Measurements from ENCODE around the gene CNGB1. TPM values are rescaled to one million over a fixed set of nuclear protein-coding genes. Genes with fewer than 3 reads are reported as not detected.
"Not testable (repeated sequence)": the region's sequence is repeated elsewhere in the genome, so short reads cannot be mapped to it uniquely, and the experiment has no call there.

Gene CNGB1
- total RNA-seq, 1 experiment from 2014 or later = not detected

DNA sequence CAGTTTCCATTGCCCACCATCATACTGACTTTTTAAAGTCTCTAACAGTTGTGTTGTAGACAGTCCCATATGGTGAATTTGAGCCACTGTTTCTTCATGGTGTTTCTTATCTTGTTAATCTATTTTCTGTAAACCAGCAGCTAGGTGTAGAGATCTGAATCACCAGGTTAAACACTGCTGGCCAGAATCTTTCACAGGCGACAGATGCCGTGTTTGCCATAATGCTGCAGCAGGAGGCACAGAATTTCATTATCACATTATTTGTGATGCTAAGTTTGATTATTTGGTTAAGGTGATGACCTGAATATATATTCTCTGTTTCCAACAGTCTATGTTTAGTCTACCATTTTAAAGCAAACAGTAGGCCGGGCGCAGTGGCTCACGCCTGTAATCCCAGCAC lies 11.5 kb upstream of the CNGB1 start:
- Histone ChIP-seq H3K4me3 (ENCODE audit: low read depth, low read length, poor library complexity, severe bottlenecking) (no peak overlapping the region), H3K36me3 (ENCODE audit: insufficient read depth, low read length, poor library complexity, severe bottlenecking) (no peaks in the 10 kb centered on the region), H3K27ac (ENCODE audit: low read depth, low read length, poor library complexity, severe bottlenecking) (no peak overlapping the region), H3K27me3 (replicated peaks; ENCODE audit: insufficient read depth, low read depth, low read length, poor library complexity) (no peaks in the 10 kb centered on the region), H3K9me3 (ENCODE audit: low read depth, low read length, poor library complexity, severe bottlenecking) (no peaks in the 10 kb centered on the region), H3K4me1 (ENCODE audit: insufficient read depth, low read length, poor library complexity, severe bottlenecking) (peaks cover 3% of the 10 kb centered on the region)
- TF ChIP-seq, protein P1, sequence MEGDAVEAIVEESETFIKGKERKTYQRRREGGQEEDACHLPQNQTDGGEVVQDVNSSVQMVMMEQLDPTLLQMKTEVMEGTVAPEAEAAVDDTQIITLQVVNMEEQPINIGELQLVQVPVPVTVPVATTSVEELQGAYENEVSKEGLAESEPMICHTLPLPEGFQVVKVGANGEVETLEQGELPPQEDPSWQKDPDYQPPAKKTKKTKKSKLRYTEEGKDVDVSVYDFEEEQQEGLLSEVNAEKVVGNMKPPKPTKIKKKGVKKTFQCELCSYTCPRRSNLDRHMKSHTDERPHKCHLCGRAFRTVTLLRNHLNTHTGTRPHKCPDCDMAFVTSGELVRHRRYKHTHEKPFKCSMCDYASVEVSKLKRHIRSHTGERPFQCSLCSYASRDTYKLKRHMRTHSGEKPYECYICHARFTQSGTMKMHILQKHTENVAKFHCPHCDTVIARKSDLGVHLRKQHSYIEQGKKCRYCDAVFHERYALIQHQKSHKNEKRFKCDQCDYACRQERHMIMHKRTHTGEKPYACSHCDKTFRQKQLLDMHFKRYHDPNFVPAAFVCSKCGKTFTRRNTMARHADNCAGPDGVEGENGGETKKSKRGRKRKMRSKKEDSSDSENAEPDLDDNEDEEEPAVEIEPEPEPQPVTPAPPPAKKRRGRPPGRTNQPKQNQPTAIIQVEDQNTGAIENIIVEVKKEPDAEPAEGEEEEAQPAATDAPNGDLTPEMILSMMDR (conservative IDR thresholded peaks at IDR 0.05; ENCODE audit: low read depth, low read length) = no peak
- no peak for TF ChIP-seq EZH2 (IDR thresholded peaks at IDR 0.05; ENCODE audit: borderline replicate concordance, low read depth, low read length, poor library complexity, severe bottlenecking)
- DNase-seq (ENCODE audit: low spot score) = no peak
- CTCF ChIA-PET = no interaction called here
- POLR2A ChIA-PET (ENCODE audit: low non-redundant PET) = no interaction called here
- BruUV-seq (replicated peaks) = no TSS peak
- intact Hi-C loops (cut with micrococcal nuclease; ENCODE audit: unreplicated experiment) = no loop called here

DNA sequence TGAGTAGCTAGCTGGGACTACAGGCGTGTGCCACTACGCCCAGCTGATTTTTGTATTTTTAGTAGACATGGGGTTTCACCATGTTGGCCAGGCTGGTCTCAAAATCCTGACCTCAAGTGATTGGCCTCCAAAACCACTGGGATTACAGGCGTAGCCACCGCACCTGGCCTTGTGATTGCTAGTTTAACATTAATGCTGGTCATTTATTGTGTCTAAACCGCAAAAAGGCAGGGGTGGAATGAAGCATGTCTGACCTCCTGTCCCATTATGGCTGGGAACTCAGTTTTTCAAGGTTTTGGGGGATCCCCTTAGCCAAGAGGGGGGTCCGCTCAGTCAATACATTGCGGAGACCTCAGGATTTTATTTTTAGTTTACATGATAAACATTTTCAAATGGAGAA lies 10.7 kb upstream of the CNGB1 start:
- Histone ChIP-seq H3K4me3 (ENCODE audit: low read depth, low read length, poor library complexity, severe bottlenecking) (no peak overlapping the region), H3K27ac (ENCODE audit: low read depth, low read length, poor library complexity, severe bottlenecking) (no peak overlapping the region), H3K4me1 (ENCODE audit: insufficient read depth, low read length, poor library complexity, severe bottlenecking) (peaks cover 3% of the 10 kb centered on the region), H3K36me3 (ENCODE audit: insufficient read depth, low read length, poor library complexity, severe bottlenecking) (no peaks in the 10 kb centered on the region), H3K27me3 (replicated peaks; ENCODE audit: insufficient read depth, low read depth, low read length, poor library complexity) (no peaks in the 10 kb centered on the region), H3K9me3 (ENCODE audit: low read depth, low read length, poor library complexity, severe bottlenecking) (no peaks in the 10 kb centered on the region)
- intact Hi-C loops (cut with micrococcal nuclease; ENCODE audit: unreplicated experiment) = no loop called here
- BruUV-seq (replicated peaks) = no TSS peak
- CTCF ChIA-PET = no interaction called here
- TF ChIP-seq EZH2 (IDR thresholded peaks at IDR 0.05; ENCODE audit: borderline replicate concordance, low read depth, low read length, poor library complexity, severe bottlenecking) = no peak
- TF ChIP-seq, protein P1 (conservative IDR thresholded peaks at IDR 0.05; ENCODE audit: low read depth, low read length) = no peak
- POLR2A ChIA-PET (ENCODE audit: low non-redundant PET) = no interaction called here
- no peak for DNase-seq (ENCODE audit: low spot score)

DNA sequence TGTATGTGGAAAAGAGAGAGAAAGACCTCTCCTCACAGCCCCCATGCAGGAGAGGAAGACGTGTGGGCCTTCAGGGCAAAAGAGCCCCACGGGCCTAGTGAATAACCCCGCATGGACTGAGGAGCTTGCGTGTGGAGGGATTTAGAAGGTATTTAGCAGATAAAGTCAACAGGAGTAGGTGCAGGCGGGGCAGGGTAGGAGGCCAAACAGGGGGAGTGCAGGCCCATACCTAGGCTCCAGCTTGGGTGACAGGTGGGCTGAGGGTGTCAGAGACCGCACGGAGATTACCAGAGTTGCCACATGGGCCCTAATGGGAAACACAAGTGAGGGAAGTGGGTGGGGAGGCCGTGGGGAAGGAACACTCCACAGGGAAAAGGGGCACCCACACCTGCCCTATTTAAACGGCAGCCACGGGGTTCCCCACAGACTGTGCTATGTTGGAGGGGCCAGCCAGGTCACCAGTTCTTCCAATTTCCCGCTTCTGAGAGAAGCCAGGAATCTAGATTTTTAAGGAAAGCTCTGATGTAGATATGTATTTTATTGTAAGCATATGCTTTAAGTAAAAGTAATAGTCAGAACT lies 8.2 kb upstream of the CNGB1 start:
- Histone ChIP-seq H3K4me1 (ENCODE audit: insufficient read depth, low read length, poor library complexity, severe bottlenecking) (no peaks in the 10 kb centered on the region), H3K27ac (ENCODE audit: low read depth, low read length, poor library complexity, severe bottlenecking) (no peak overlapping the region), H3K9me3 (ENCODE audit: low read depth, low read length, poor library complexity, severe bottlenecking) (no peaks in the 10 kb centered on the region), H3K36me3 (ENCODE audit: insufficient read depth, low read length, poor library complexity, severe bottlenecking) (no peaks in the 10 kb centered on the region), H3K27me3 (replicated peaks; ENCODE audit: insufficient read depth, low read depth, low read length, poor library complexity) (no peaks in the 10 kb centered on the region), H3K4me3 (ENCODE audit: low read depth, low read length, poor library complexity, severe bottlenecking) (no peak overlapping the region)
- CTCF ChIA-PET = interaction anchor here (0.7 kb wide), 1 partner anchor 82 kb away, joined by 3 read pairs; no protein-coding TSS in a partner anchor
- POLR2A ChIA-PET (ENCODE audit: low non-redundant PET) = no interaction called here
- TF ChIP-seq, protein P1 (conservative IDR thresholded peaks at IDR 0.05; ENCODE audit: low read depth, low read length) = no peak
- TF ChIP-seq EZH2 (IDR thresholded peaks at IDR 0.05; ENCODE audit: borderline replicate concordance, low read depth, low read length, poor library complexity, severe bottlenecking) = no peak
- no TSS peak for BruUV-seq (replicated peaks)
- intact Hi-C loops (cut with micrococcal nuclease; ENCODE audit: unreplicated experiment) = no loop called here
- no peak for DNase-seq (ENCODE audit: low spot score)

DNA sequence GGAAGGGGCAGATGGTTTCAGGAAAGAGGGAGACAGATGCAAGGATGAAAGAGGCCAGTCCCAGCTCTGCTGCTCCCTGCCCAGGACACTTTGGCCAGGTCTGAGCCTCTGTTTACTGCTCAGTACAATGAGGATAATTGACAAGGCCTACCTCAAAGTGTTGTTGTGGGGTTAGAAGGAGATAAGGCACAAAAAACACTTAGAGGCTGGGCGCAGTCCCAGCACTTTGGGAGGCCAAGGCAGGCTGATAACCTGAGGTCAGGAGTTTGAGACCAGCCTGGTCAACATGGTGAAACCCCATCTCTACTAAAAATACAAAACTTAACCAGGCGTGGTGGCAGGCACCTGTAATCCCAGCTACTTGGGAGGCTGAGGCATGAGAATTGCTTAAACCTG lies 7.1 kb upstream of the CNGB1 start:
- BruUV-seq (replicated peaks); POLR2A ChIA-PET (ENCODE audit: low non-redundant PET): not testable (repeated sequence)
- CTCF ChIA-PET = interaction anchor here (0.6 to 0.8 kb wide), 2 partner anchors 38 to 387 kb away, joined by 3 to 7 read pairs; no protein-coding TSS in a partner anchor

More for the DNA sequence above, 7.1 kb upstream of the CNGB1 start:
- H3K9me3 ChIP-seq (ENCODE audit: low read depth, low read length, poor library complexity, severe bottlenecking); H3K27me3 ChIP-seq (replicated peaks; ENCODE audit: insufficient read depth, low read depth, low read length, poor library complexity); H3K4me3 ChIP-seq (ENCODE audit: low read depth, low read length, poor library complexity, severe bottlenecking); H3K27ac ChIP-seq (ENCODE audit: low read depth, low read length, poor library complexity, severe bottlenecking); DNase-seq (ENCODE audit: low spot score); intact Hi-C loops (cut with micrococcal nuclease; ENCODE audit: unreplicated experiment); H3K36me3 ChIP-seq (ENCODE audit: insufficient read depth, low read length, poor library complexity, severe bottlenecking); H3K4me1 ChIP-seq (ENCODE audit: insufficient read depth, low read length, poor library complexity, severe bottlenecking): not testable (repeated sequence)

Measured in A673 (cell line).